Ammon's horn (tissue), 1 donor: ENCODE measurements around the gene ADARB2.

ENCODE experiments used
- DNase-seq: peaks from one replicate; pipeline ENCODE4 v3.0.0-alpha.2; 2016; ENCODE audit warnings: low spot score

Gene ADARB2

DNA sequence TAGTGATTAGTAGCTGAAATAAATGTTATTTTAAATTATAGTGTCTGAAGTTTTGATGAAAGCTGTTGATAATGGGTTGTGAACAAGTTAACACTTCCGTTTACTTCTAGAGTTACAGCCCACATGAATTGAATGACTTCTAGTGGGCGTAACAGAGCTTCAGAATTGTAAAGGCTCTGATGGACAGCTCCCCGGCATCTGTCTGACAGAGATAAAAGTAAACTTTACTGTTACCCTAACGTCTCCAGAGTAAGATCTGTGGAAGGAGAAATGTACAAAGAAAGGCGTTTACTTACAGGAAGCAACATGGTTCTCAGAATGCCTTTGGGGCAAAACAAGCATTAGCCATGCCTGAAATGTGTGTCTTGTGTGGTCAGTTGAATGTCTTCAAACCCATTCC, 124.4 kb downstream of the ADARB2 start:
- no peak for DNase-seq

DNA sequence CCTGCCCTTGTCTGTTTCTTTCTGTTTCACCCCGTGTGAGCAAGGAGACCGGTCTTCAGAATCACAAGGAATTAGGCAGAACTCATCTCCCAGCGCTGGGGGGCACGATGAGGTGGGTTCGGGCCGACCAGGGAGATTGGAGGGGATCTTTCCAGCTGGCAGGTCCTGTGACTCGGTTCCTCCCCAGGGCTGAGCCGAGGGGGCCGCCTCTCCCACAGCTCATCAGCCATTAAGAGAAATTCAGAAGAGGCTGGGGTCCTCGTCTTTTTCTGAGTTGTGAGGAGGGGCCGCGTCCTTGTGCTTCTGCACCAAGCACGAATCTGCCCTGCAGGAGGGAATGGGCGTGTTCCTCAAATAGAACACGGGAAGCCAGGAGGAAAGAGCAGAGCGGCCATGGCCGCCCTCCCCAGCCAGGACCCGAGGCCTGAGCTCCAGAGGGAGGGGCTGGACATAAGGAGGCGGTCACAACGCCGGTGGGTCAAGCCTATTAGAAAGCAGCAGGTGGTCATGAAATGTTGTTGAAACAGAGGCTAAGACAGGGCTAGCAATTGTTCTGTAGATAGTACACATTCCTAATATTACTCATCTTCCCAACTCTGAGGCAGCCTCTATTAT, 125.3 kb downstream of the ADARB2 start:
- DNase-seq = no peak

DNA sequence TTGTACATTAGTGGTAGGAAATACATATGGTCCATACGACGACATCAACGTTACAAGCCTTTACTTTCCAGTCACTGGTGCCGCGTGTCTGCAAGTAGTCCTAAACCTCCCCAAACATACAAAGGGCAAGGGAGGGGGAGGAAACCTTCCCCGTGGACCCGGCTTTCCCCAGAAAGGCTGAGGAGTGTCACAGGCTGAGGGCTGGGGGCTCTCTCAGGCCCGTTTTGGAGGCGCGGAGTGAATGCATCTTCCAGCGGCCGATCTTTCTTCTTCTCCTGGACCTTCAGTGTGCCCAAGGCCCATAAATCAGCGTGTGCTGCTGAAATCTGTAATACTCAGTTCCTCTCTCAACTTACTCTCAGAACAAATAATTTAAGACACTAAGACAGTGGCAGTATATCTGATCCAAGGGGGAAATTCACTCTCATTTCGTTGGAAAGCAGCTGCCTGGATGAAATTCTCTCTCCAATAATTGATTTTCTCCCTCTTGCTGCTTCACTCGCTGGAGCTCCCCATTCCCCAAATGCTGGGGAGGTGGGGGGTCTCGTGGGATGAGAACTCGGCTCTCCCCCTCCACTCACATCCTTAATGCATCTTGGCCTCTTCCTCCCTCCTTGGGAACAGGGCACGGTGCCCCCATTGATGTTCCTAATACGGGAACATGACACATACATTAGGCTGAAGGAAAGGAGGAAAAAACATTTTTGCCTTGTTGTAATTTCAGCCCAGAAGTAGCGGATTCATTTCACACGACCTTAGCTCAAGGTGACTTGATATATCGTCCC, 126.1 kb downstream of the ADARB2 start:
- no peak for DNase-seq

DNA sequence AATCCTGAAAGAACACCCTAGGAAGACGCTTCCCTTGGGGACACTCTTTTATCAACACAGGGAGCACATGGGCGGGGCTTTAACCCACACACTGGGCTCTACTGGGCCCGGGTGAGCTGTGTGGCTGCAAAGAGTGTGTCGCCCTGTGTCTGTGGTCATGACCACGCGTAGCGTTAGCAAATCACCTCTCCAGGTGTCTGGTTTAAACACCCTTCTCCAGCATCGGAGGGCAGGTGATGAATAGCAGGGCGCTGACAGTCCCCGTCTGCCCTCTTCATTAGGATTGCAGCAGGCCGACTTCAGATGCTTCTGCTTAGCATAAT, 127.7 kb downstream of the ADARB2 start:
- DNase-seq = no peak

DNA sequence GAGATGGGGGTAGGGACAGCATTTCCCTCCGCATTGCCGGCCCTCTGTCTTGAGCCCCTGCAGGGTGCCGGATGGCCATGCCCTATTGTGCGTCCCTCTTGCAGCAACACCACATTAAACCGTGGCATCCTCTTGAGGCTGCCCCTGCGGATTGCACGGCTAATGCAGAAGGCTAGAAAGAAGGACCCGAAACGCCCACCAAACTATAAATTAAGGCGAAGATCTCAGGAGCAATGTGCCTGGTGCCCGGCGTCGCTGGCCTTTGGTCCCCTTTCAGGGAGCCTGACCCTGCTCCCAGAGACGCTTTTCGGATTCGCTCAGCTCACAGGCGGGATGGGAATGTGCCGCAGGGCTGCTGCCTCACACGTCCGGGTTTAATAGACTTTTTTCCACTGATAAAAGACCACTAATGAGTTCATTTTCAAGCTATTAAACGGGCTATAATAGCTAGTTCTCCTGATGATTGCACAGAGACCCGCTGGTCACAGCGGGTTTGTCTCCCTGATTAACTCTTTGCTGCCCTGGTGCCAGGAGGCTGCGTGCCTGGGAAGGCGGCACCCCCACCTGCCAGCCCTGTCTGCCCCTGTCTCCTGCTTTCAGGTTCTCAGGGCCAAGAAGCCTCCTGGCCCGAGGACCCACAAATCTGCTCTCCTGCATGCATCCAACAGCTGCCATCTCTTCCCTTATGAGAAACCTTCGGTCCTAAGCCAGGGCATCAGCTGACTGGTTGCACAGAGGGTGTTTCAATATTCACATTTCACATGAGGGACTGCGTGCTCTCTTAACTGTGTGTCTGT, 128.3 kb downstream of the ADARB2 start:
- DNase-seq = no peak

DNA sequence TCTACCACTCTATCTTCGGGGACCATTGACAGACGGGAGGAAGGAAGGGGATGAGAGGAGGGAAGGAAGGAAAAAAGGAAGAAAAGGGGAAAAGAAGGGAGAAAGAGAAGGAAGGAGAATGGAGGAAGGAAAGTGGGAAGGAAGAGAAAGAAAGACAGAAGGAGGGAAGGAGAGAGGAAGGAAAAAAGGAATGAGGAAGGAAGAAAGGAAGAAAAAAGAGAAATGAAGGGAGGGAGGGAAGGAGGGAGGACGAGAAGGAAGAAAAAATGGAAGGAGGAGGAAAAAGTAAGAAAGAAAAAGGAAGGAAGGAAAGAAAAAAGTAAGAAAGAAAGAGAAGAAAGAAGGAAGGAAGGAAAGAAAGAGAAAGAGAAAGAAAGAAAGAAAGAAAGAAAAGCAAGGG, 128.9 kb downstream of the ADARB2 start:
- DNase-seq = no peak

DNA sequence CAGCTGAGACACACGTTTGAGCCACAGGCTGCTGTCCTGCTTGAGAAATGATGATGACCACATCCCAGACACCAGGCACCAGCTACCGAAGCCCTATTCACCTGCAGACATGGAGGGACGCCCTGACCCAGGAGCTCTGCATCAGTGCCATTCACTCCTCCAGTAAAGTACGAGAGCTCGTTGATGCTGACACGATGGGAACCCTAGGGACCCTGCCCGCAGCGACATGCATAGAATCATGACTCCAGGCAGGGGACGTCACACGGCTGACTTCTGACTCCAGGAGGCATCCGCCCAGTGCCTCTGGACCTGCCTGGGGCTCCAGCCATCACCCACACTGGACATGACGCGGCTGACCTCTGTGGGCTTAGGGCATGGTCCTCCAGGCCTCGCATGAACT, 129.9 kb downstream of the ADARB2 start:
- DNase-seq = no peak

DNA sequence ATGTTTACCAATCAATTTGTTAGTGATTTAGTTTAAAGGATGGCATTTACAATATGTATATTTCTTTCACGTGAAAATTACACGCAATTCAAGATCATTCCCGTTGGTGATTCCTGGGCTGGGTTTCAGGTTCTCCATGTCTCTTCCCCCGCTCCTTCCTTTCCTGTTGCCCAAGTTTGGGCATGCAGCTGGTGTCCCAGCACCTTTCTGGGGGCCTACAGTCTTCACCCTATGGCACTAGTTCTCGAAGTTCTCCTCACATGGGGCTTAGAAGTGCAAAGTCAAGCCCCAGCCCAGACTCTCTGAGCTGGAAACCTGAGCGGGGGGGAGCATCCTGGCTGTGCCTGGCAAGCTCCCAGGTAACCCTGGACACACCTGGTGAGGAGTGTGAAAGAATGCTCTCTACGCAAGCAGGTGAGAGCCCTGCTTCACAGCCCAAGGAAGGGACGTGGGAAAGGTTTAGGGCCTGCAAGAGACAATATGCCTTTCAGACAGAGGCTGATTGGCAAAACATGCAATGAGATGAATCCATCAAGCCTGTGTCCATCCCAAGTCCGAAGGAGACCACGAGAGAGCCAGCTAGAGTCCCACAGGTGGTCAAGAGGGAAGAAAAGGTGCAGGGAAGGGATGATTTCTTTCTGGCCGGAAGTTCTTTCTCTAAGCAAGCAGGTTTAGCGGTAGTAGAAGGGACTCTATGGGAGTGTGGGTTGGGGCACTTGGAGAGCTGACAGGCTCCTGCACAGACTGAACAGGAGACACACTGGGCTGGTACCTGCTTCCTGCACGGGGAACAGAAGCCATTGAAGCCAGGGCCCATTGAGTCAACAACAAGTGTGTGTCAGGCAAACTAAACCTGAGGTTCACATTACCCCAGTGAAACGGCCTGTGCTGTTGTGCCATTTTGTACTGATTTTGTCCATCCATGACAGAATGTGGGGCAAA, 131.1 kb downstream of the ADARB2 start:
- no peak for DNase-seq

DNA sequence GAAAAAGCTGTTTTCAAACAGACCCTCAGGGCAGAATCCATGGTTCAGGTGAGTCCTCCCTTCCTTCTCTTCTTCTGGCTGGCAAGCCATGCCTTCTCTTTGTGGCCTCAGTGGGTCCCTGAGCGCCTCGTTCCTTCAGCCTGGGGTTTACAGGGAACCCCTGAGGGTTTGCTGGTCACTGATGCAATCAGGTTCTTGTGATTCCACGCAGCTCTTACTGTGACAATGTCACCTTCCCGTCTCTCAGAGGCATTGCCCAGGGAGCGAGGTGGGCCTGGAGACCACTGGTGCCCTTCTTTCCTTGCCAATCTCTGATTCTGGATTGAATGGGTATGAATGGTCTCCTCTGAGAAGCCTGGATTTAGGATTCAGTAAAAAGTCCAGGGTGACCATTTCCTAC, 132.2 kb downstream of the ADARB2 start:
- DNase-seq = no peak

DNA sequence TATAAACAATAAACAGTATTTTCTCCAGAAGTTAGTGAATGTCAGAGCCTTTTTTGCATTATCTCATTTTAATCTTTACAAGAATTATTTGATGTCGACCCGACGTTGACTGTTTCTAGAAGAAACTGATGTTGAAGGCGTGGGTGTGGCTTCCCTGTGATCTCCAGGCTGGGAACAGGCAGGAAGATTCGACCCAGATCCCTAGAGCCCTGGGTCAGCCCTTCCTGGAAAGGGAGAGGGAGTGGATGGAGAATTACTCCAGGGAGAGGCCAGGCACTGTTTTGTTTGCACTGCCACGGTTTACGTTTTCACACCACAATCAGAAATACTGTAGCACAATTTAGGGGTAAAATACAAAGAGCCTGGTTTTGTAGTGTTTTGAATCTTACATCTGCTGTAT, 133.1 kb downstream of the ADARB2 start:
- DNase-seq = no peak

DNA sequence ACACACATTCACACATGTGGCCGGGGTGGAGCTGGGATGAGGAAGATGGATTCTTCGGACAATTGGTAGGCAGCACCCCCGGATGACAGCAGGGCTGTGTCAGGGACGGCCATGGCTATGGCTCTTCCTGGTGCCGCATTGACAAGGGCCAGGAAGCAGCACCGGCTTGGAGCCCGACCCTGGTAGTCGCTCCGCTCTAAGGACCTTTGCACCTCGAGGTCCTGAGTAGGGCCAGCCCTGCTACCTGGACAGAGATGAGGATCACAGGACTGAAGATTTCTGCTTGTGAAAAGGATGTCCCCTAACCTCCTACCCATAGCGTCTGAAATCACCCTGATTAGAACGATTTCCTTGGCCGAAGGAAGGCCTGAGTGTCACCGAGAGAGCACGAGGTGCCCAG, 134.1 kb downstream of the ADARB2 start:
- no peak for DNase-seq

DNA sequence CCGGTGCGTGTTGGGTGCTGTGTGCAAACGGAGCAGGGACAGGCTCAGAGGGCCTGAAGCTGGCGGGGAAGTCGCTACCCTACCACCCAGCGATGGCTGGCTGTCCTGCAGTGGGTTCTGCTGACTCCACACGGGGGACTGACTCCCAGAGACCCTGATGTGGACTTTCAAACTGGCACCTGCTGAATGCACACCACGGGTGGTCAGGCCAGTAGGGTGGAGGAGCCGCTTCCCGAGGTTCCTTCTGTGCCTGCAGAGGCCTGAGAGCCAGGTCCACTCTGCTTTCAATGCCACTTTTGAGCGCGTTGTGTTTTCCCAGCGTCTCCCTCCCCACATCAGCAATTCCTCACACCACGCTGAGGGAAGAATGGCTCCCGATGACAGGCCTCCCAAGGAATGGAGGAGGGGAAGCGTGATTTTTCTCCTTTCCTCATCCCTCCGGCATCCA, 135.3 kb downstream of the ADARB2 start:
- no peak for DNase-seq

DNA sequence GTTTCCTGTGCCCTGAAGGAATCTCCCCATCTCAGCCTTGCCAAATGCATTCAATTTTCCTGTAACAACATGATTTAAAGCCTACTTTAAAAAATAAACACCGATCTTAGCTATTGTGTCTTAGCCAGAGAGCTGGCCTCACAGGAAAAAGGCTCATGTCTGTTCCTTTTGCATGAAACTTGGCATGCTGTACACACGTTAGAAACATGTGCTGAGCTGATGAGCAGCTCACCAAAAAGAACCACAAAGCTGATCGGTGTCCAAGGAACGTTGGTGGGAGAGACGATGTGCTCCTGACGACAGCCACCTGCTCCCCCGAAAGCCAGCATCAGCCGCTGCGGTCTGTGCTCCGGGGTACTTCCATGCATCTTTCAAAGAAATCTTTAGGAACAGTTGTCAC, 135.9 kb downstream of the ADARB2 start:
- DNase-seq = no peak

DNA sequence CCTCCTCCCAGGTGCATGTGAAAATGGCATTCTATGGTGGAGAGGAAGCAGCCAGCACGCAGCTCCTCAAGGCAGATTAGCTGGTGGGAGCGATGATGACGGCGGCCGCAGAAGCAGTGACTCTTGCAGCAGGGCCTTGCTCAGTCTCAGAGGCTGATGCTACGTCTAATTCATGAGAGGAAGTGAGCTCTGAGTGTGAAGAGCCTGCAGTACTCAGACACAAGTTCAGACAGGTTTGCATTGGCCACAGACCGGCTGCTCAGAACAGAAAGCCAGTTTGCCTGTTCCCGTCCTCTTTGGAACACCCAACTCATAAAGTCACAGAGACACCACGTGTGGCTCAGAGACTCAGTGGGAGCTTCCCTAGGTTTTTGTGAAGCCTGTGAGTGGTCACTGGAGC, 136.5 kb downstream of the ADARB2 start:
- no peak for DNase-seq

DNA sequence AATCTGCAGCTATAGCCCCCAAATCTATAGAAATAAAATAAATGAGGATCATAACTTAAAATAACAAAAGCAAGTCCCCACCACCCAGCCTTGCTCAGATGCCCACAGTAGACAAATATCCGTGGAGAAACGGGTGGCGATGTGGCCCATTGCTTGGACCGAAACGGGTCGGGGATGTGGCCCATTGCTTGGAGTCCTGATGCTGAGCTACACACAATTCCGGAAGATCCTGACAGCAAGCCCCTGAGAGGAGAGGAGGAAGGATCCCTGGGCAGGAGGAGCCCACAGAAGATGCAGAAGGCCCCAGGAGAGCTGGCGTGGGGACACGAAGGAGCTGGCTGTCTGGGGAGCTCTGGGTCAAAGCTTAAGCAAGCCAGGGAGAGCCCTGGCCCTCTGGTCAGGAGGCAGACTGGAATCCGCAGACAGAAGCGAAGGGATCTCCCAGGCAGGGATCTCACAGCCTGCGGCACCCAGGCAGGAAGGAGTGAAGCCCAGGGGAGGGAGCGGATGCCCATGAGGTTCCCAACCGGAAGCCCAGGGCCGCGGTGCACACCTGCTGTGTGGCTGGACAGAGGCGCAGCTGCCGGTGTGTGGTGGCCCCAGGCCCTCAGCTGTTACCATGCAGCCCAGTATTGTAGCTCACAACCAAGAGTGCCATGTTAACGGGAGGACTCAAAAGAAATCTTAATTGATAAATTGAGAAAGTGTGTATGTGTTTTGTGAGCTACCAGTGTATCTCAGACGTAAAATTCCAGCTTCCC, 138.8 kb downstream of the ADARB2 start:
- no peak for DNase-seq

DNA sequence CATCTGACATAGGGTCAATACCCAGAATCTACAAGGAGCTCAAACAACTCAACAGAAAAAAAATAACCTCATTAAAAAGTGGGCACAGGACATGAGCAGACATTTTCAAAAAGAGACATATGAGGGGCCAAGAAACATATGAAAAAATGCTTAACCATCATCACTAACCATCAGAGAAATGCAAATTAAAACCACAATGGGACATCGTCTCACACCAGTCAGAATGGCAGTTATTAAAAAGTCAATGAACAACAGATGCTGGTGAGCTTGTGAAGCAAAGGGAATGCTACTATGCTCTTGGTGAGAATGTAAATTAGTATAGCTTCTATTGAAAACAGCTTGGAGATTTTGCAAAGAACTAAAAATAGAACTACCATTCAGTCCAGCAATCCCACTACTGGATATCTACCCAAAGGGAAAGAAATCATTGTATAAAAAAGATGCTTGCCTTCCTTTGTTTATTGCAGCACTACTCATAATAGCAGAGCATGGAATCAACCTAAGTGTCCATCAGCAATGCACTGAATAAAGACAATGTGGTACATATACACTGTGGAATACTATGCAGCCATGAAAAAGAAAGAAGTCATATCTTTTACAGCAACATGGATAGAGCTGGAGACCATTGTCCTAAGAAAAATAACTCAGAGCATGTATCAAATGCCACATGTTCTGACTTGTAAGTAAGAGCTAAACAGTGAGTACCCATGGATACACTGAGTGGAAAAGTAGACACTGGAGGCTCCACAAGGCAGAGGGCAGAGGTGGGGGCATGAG, 139.8 kb downstream of the ADARB2 start:
- no peak for DNase-seq

DNA sequence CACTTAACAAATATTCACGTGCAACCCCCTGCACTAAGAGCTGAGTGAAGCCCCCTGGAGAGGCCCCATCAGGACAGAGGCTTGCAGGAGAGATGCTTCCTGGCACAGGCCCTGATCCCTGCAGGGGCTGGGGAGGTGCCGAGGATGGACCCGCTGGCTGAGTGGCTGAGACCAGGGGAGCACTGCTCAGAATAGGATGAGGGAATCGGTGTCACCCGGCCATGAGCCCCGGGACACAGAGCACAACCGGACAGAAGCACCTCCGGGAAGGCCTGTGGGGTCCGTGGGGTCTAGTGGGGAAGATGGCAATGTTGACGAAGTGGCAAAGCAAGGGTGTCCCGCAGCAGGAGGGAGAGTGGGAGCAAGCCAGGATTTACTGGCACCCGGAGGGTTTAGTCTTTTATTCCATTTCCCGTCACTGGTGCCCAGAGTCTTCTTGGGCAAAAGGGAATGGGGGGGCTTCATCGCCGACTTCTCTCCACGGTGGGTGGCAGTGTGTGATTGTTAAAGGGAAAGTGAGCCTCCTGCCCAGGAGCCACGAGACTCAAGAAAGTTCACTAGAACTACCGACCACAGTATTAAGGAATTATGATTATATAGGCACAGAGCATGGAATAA, 140.7 kb downstream of the ADARB2 start:
- DNase-seq = no peak

DNA sequence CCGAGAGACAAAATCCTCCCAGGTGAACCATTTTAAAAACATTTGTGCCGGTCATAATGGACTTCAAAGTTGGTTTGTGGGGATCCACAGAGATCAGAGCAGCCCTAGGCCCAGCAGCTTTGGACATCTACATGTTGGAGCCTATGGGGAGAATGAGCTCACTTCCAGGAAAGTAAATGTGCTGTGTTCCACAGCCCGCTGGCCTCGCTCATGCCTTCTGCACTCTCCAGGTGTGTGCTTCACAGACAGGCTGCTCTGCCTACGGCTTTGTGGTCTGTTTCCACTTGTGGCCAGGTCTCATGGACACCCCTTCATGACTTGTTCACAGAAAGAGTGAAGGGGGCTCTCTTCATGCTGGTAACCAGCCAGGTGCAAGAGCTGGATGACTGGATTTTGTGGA, 141.6 kb downstream of the ADARB2 start:
- no peak for DNase-seq

DNA sequence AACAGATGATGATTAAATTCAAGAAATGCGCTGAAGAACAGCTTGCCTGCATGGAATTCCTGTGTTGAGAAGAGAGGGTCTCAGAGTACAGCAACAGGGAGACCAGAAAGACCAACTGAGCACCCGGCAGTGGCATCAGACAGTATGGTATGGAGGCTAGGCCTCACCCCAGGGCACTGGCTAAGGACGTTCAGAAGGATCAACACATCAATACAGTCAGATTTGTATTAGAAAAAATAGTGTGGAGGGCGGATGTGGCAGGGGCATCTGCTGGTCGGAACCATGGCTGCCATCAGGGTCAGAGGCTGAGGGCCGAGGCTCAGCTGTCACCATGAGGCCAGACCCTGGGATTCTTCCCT, 142.1 kb downstream of the ADARB2 start:
- no peak for DNase-seq
